ENCODE results near the gene NECTIN4. TPM values are rescaled to one million over a fixed set of nuclear protein-coding genes. Genes with fewer than 3 reads are reported as not detected.
"Not testable (repeated sequence)": the region's sequence is repeated elsewhere in the genome, so short reads cannot be mapped to it uniquely, and the experiment has no call there.

NECTIN4 gene
- total RNA-seq, 2 experiments from 2014 or later, result 0.12 to 0.16 TPM

GRCh38 chr1:161065681-161066080 is 23.7 kb downstream of the NECTIN4 start:
- H3K27ac Mint-ChIP-seq, DNase-seq, H3K9me3 Mint-ChIP-seq, H3K27me3 Mint-ChIP-seq: not testable (repeated sequence)
- Mint-ChIP-seq H3K36me3 (peaks cover 65% of the 10 kb centered on the region), H3K4me3 (peak overlapping the region; percentile 25), H3K4me1 (peaks cover 68% of the 10 kb centered on the region)

GRCh38 chr1:161063936-161064335 is 25.4 kb downstream of the NECTIN4 start:
- not testable (repeated sequence) for DNase-seq, H3K9me3 Mint-ChIP-seq, H3K27me3 Mint-ChIP-seq
- Mint-ChIP-seq H3K36me3 (peaks cover 72% of the 10 kb centered on the region), H3K27ac (peak overlapping the region; percentile 64), H3K4me1 (peaks cover 74% of the 10 kb centered on the region), H3K4me3 (peak overlapping the region; percentile 55)

- H3K4me1 Mint-ChIP-seq, result peaks cover 61% of the 10 kb centered on the region
- no peak for DNase-seq
- no peaks in the 10 kb centered on the region for H3K27me3 Mint-ChIP-seq
- peaks cover 56% of the 10 kb centered on the region for H3K36me3 Mint-ChIP-seq
- no peak overlapping the region for H3K4me3 Mint-ChIP-seq
- H3K9me3 Mint-ChIP-seq, result no peaks in the 10 kb centered on the region
- peak overlapping the region; percentile 82 for H3K27ac Mint-ChIP-seq
Observed at GRCh38 chr1:161061419-161061818, 27.9 kb downstream of the NECTIN4 start.

GRCh38 chr1:161059293-161059692 is 30.1 kb downstream of the NECTIN4 start:
- peak overlapping the region; percentile 82 for H3K27ac Mint-ChIP-seq
- no peaks in the 10 kb centered on the region for H3K27me3 Mint-ChIP-seq
- DNase-seq, result no peak
- peaks cover 55% of the 10 kb centered on the region for H3K36me3 Mint-ChIP-seq
- peaks cover 47% of the 10 kb centered on the region for H3K4me1 Mint-ChIP-seq
- H3K4me3 Mint-ChIP-seq, result no peak overlapping the region
- no peaks in the 10 kb centered on the region for H3K9me3 Mint-ChIP-seq

GRCh38 chr1:161054805-161055204 is 34.6 kb downstream of the NECTIN4 start:
- no peaks in the 10 kb centered on the region for H3K9me3 Mint-ChIP-seq
- peaks cover 16% of the 10 kb centered on the region for H3K4me1 Mint-ChIP-seq
- H3K27ac Mint-ChIP-seq, result no peak overlapping the region
- H3K4me3 Mint-ChIP-seq, result no peak overlapping the region
- H3K36me3 Mint-ChIP-seq, result peaks cover 40% of the 10 kb centered on the region
- DNase-seq, result no peak
- no peaks in the 10 kb centered on the region for H3K27me3 Mint-ChIP-seq

GRCh38 chr1:161054232-161054631 is 35.1 kb downstream of the NECTIN4 start:
- Mint-ChIP-seq H3K27me3 (no peaks in the 10 kb centered on the region), H3K27ac (peak overlapping the region; percentile 52), H3K4me3 (no peak overlapping the region), H3K36me3 (peaks cover 40% of the 10 kb centered on the region), H3K4me1 (peaks cover 11% of the 10 kb centered on the region), H3K9me3 (no peaks in the 10 kb centered on the region)
- no peak for DNase-seq

- Mint-ChIP-seq H3K9me3 (no peaks in the 10 kb centered on the region), H3K27me3 (no peaks in the 10 kb centered on the region), H3K27ac (no peak overlapping the region), H3K4me3 (no peak overlapping the region), H3K36me3 (peaks cover 49% of the 10 kb centered on the region), H3K4me1 (peaks cover 12% of the 10 kb centered on the region)
- DNase-seq, result no peak
Observed at GRCh38 chr1:161052899-161053298, 36.5 kb downstream of the NECTIN4 start.

- H3K4me1 Mint-ChIP-seq, result peaks cover 22% of the 10 kb centered on the region
- H3K27ac Mint-ChIP-seq, result no peak overlapping the region
- H3K9me3 Mint-ChIP-seq, result no peaks in the 10 kb centered on the region
- H3K4me3 Mint-ChIP-seq, result no peak overlapping the region
- no peaks in the 10 kb centered on the region for H3K27me3 Mint-ChIP-seq
- no peak for DNase-seq
- H3K36me3 Mint-ChIP-seq, result peaks cover 54% of the 10 kb centered on the region
Observed at GRCh38 chr1:161051219-161051618, 38.1 kb downstream of the NECTIN4 start.

GRCh38 chr1:161048949-161049722 is 40.2 kb downstream of the NECTIN4 start:
- peaks cover 24% of the 10 kb centered on the region for H3K4me1 Mint-ChIP-seq
- H3K27me3 Mint-ChIP-seq, result no peaks in the 10 kb centered on the region
- H3K36me3 Mint-ChIP-seq, result peaks cover 63% of the 10 kb centered on the region
- H3K9me3 Mint-ChIP-seq, result no peaks in the 10 kb centered on the region
- H3K4me3 Mint-ChIP-seq, result no peak overlapping the region
- DNase-seq, result no peak
- peak overlapping the region; percentile 52 for H3K27ac Mint-ChIP-seq

GRCh38 chr1:161047436-161048420 is 41.6 kb downstream of the NECTIN4 start:
- peak overlapping the region; percentile 99 for H3K27ac Mint-ChIP-seq
- H3K9me3 Mint-ChIP-seq, result no peaks in the 10 kb centered on the region
- H3K36me3 Mint-ChIP-seq, result peaks cover 57% of the 10 kb centered on the region
- DNase-seq, result no peak
- H3K27me3 Mint-ChIP-seq, result no peaks in the 10 kb centered on the region
- no peak overlapping the region for H3K4me3 Mint-ChIP-seq
- peaks cover 25% of the 10 kb centered on the region for H3K4me1 Mint-ChIP-seq

- Mint-ChIP-seq H3K27me3 (no peaks in the 10 kb centered on the region), H3K9me3 (no peaks in the 10 kb centered on the region), H3K27ac (peak overlapping the region; percentile 99), H3K4me3 (peak overlapping the region; percentile 96), H3K4me1 (peaks cover 27% of the 10 kb centered on the region), H3K36me3 (peaks cover 52% of the 10 kb centered on the region)
- no peak for DNase-seq
Observed at GRCh38 chr1:161046605-161047228, 42.6 kb downstream of the NECTIN4 start.

- H3K27ac Mint-ChIP-seq, result peak within 1 kb of the TSS; percentile 99
- H3K4me1 Mint-ChIP-seq, result peaks cover 34% of the 10 kb centered on the region
- no peaks in the 10 kb centered on the region for H3K9me3 Mint-ChIP-seq
- peak within 1 kb of the TSS; percentile 96 for H3K4me3 Mint-ChIP-seq
- H3K36me3 Mint-ChIP-seq, result peaks cover 54% of the 10 kb centered on the region
- peak; percentile 92 for DNase-seq
- no peaks in the 10 kb centered on the region for H3K27me3 Mint-ChIP-seq
Observed at GRCh38 chr1:161045736-161046604, 43.4 kb downstream of the NECTIN4 start, which contains the start of gene USF1. USF1 (minus strand) TSS chr1:161045977; CDS start chr1:161043275, 2,702 bp downstream.

GRCh38 chr1:161044908-161045735 is 44.2 kb downstream of the NECTIN4 start:
- H3K36me3 Mint-ChIP-seq, result peaks cover 54% of the 10 kb centered on the region
- peak overlapping the region; percentile 99 for H3K27ac Mint-ChIP-seq
- H3K4me1 Mint-ChIP-seq, result peaks cover 37% of the 10 kb centered on the region
- no peaks in the 10 kb centered on the region for H3K9me3 Mint-ChIP-seq
- H3K4me3 Mint-ChIP-seq, result peak overlapping the region; percentile 96
- no peaks in the 10 kb centered on the region for H3K27me3 Mint-ChIP-seq
- peak; percentile 80 for DNase-seq
